PC-9 (cell line): Measurements from ENCODE around the gene FYN. TPM values are rescaled to one million over a fixed set of nuclear protein-coding genes. Genes with fewer than 3 reads are reported as not detected.

Experiments used
- BruUV-seq: library from RNA; stranded (reverse); fragments of 400-500 nt; replicated peaks from 2 replicates; lab custom pipeline; 2021; lab: Mats Ljungman, UMichigan
- CTCF ChIA-PET: fragments of 300-600 bp; sonication (Branson Sonifier 250); formaldehyde crosslinking; loops from one replicate; lab custom pipeline; 2022; ENCODE audit warnings: antibody characterized with exemption; lab: Charles Lee
- POLR2A ChIA-PET: fragments of 300-600 bp; sonication (Branson Sonifier 250); formaldehyde crosslinking; loops from one replicate; lab custom pipeline; 2022; ENCODE audit warnings: antibody characterized with exemption; ENCODE audit not compliant: unreplicated experiment; lab: Charles Lee
- DNase-seq, 2 experiments: peaks; one replicate each; pipeline versions ENCODE4 v3.0.0 to v3.0.0-alpha.2; 2015 to 2022; ENCODE audit warnings: mixed read lengths in 1 of 2
- H2AFZ ChIP-seq: fragments of 200-600 bp; sonication (generic); 2 replicates; pipeline ENCODE4 v1.8.1; 2017; ENCODE audit warnings: antibody characterized with exemption
- H3F3A ChIP-seq: fragments of 200-600 bp; sonication (generic); 2 replicates; pipeline ENCODE4 v1.8.1; 2017; ENCODE audit warnings: antibody characterized with exemption, mild to moderate bottlenecking, low read depth; ENCODE audit not compliant: insufficient read depth
- H3K27ac ChIP-seq: fragments of 200-600 bp; sonication (generic); 2 replicates; pipeline ENCODE4 v1.6.1; 2016; ENCODE audit warnings: mixed run types
- H3K27me3 ChIP-seq: fragments of 200-600 bp; sonication (generic); 2 replicates; pipeline ENCODE4 v1.6.1; 2016; ENCODE audit warnings: low read depth, mixed run types; ENCODE audit not compliant: insufficient read depth
- H3K36me3 ChIP-seq: fragments of 200-600 bp; sonication (generic); 2 replicates; pipeline ENCODE4 v1.6.1; 2016; ENCODE audit warnings: low read depth, mixed run types
- H3K4me1 ChIP-seq: fragments of 200-600 bp; sonication (generic); replicated peaks from 2 replicates; pipeline ENCODE4 v1.6.1; 2016; ENCODE audit warnings: mixed run types; ENCODE audit not compliant: insufficient read depth
- H3K4me2 ChIP-seq: fragments of 200-600 bp; sonication (generic); 2 replicates; pipeline ENCODE4 v1.6.1; 2017; ENCODE audit warnings: mixed run types
- H3K4me3 ChIP-seq: fragments of 200-600 bp; sonication (generic); 2 replicates; pipeline ENCODE4 v1.6.1; 2016; ENCODE audit warnings: mixed run types
- H3K79me2 ChIP-seq: fragments of 200-600 bp; sonication (generic); 2 replicates; pipeline ENCODE4 v1.6.1; 2017; ENCODE audit warnings: low read depth, mixed run types
- H3K9me2 ChIP-seq: fragments of 200-600 bp; sonication (generic); 2 replicates; pipeline ENCODE4 v1.8.1; 2017; ENCODE audit warnings: mild to moderate bottlenecking; ENCODE audit not compliant: insufficient read depth
- H3K9me3 ChIP-seq: fragments of 200-600 bp; sonication (generic); 2 replicates; pipeline ENCODE4 v1.8.1; 2016; ENCODE audit warnings: low read depth; ENCODE audit not compliant: insufficient read depth
- H4K20me1 ChIP-seq: fragments of 200-600 bp; sonication (generic); 2 replicates; pipeline ENCODE4 v1.8.1; 2017; ENCODE audit not compliant: insufficient read depth
- CTCF ChIP-seq: fragments of 200-600 bp; sonication (generic); conservative IDR thresholded peaks from 2 replicates; pipeline ENCODE4 v1.6.1; 2017; ENCODE audit warnings: mixed run types, antibody characterized with exemption, mild to moderate bottlenecking, moderate library complexity
- EZH2 ChIP-seq: fragments of 200-600 bp; sonication (generic); IDR thresholded peaks from 2 replicates; pipeline ENCODE4 v1.8.0; 2017; ENCODE audit warnings: antibody characterized with exemption, low read depth
- intact Hi-C: fragments of 100-400 bp; cut with micrococcal nuclease; formaldehyde crosslinking; loops from one replicate; pipeline ENCODE4 v1.10.0; 2022; ENCODE audit not compliant: unreplicated experiment
- total RNA-seq: library from RNA; stranded (reverse); gene quantifications from 2 replicates; pipeline ENCODE4 v1.2.3, GENCODE V29; 2021

FYN gene
- total RNA-seq, 1 experiment from 2014 or later: 53.3 TPM

DNA sequence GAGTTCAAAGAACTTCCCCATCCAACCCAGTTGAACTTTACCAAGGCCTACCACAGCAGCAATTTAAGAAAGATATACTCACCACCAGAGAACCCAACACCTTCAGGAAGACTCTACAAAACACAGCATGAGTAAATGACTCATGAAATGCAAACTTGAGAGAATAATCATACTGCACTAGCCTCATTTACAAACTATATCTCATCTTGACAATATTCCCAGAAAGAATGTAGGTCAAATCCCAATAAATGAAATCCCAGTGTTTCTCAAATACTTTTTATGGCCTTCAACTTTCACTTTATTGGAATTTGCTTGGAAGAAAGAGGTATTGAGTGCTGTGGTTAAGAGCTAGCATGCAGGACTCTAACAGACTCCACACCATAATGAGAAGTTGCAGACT, 60.0 kb downstream of the FYN start:
- no peak for TF ChIP-seq EZH2
- TF ChIP-seq CTCF: no peak
- Histone ChIP-seq H3K4me2 (peak overlapping the region; percentile 55), H3K9me2 (no peaks in the 10 kb centered on the region), H4K20me1 (no peaks in the 10 kb centered on the region), H3F3A (peaks cover 16% of the 10 kb centered on the region), H3K79me2 (peaks cover 31% of the 10 kb centered on the region; the same call in 1 of the 2 replicates), H3K4me1 (peaks cover 62% of the 10 kb centered on the region), H3K4me3 (peak overlapping the region; percentile 2; the same call in 1 of the 2 replicates), H3K9me3 (no peaks in the 10 kb centered on the region), H2AFZ (no peak overlapping the region), H3K27me3 (no peaks in the 10 kb centered on the region), H3K27ac (peak overlapping the region; percentile 72), H3K36me3 (no peaks in the 10 kb centered on the region)
- ChIA-PET POLR2A (interaction anchor here (0.6 to 0.8 kb wide), 2 partner anchors 9 to 11 kb away, joined by 3 to 4 read pairs; no protein-coding TSS in a partner anchor), CTCF (interaction anchor here (0.6 kb wide), 1 partner anchor 11 kb away, joined by 3 read pairs; no protein-coding TSS in a partner anchor)
- peak in 1 of 2 experiments; percentile 78 for DNase-seq
- no TSS peak for BruUV-seq
- intact Hi-C loops: no loop called here

GRCh38 chr6:111812060-111813038, 60.9 kb downstream of the FYN start:
- TF ChIP-seq CTCF: no peak
- no peak for TF ChIP-seq EZH2
- Histone ChIP-seq H2AFZ (no peak overlapping the region), H3K79me2 (peaks cover 39% of the 10 kb centered on the region; the same call in 1 of the 2 replicates), H3K27me3 (no peaks in the 10 kb centered on the region), H3K36me3 (no peaks in the 10 kb centered on the region), H3K9me3 (no peaks in the 10 kb centered on the region), H4K20me1 (no peaks in the 10 kb centered on the region), H3K4me1 (peaks cover 71% of the 10 kb centered on the region), H3K27ac (peak overlapping the region; percentile 72), H3K9me2 (no peaks in the 10 kb centered on the region), H3F3A (peaks cover 22% of the 10 kb centered on the region), H3K4me2 (peak overlapping the region; percentile 55), H3K4me3 (peak overlapping the region; percentile 2; the same call in 1 of the 2 replicates)
- peak in 1 of 2 experiments; percentile 97 for DNase-seq
- BruUV-seq: no TSS peak
- CTCF ChIA-PET: no interaction called here
- POLR2A ChIA-PET: no interaction called here
- intact Hi-C loops: no loop called here

GRCh38 chr6:111810294-111811131, 62.7 kb downstream of the FYN start:
- H3F3A ChIP-seq: peaks cover 39% of the 10 kb centered on the region
- no peaks in the 10 kb centered on the region for H3K36me3 ChIP-seq
- no peak overlapping the region for H2AFZ ChIP-seq
- H3K27me3 ChIP-seq: no peaks in the 10 kb centered on the region
- peaks cover 52% of the 10 kb centered on the region; the same call in 1 of the 2 replicates for H3K79me2 ChIP-seq
- DNase-seq: no peak
- peaks cover 86% of the 10 kb centered on the region for H3K4me1 ChIP-seq
- H3K27ac ChIP-seq: no peak overlapping the region
- no peaks in the 10 kb centered on the region for H4K20me1 ChIP-seq
- TF ChIP-seq CTCF (no peak), EZH2 (no peak)
- intact Hi-C loops: no loop called here
- H3K9me2 ChIP-seq: no peaks in the 10 kb centered on the region
- H3K9me3 ChIP-seq: no peaks in the 10 kb centered on the region
- H3K4me2 ChIP-seq: no peak overlapping the region; the same call in 1 of the 2 replicates
- BruUV-seq: no TSS peak
- CTCF ChIA-PET: no interaction called here
- H3K4me3 ChIP-seq: no peak overlapping the region
- POLR2A ChIA-PET: no interaction called here
